Small intestine (tissue), 7 donors: Measurements from ENCODE around the gene VSIR. TPM values are rescaled to one million over a fixed set of nuclear protein-coding genes. Genes with fewer than 3 reads are reported as not detected.

Experiments
- DNase-seq, 2 donors: peaks; one replicate each; pipeline versions ENCODE4 v3.0.0 to v3.0.0-alpha.2; 2013
- FAIRE-seq: peaks from 2 replicates; lab custom pipeline; 2012; peaks lifted over from hg19 to GRCh38; lab: Jason Lieb, UNC
- H3K27ac ChIP-seq, 3 donors: one replicate each; pipeline ENCODE4 v1.5.1; 2013; ENCODE audit warnings: low read length in 2 of 3, mild to moderate bottlenecking in 2 of 3, control low read depth in 1 of 3, inconsistent platforms in 1 of 3, low read depth in 1 of 3, moderate library complexity in 1 of 3
- H3K27me3 ChIP-seq, 3 donors: one replicate each; pipeline ENCODE4 v1.6.1; 2013; ENCODE audit warnings: low read length in 3 of 3, inconsistent platforms in 1 of 3; ENCODE audit not compliant: control insufficient read depth in 3 of 3, insufficient read depth in 3 of 3
- H3K36me3 ChIP-seq, 3 donors: one replicate each; pipeline ENCODE4 v1.6.1; 2013; ENCODE audit warnings: low read length in 3 of 3, inconsistent platforms in 1 of 3, low read depth in 1 of 3, mild to moderate bottlenecking in 1 of 3, moderate library complexity in 1 of 3; ENCODE audit not compliant: control insufficient read depth in 3 of 3, insufficient read depth in 2 of 3
- H3K4me1 ChIP-seq, 3 donors: one replicate each; pipeline ENCODE4 v1.6.1; 2013; ENCODE audit warnings: low read length in 2 of 3, inconsistent platforms in 1 of 3, low read depth in 1 of 3, mild to moderate bottlenecking in 1 of 3, moderate library complexity in 1 of 3; ENCODE audit not compliant: control insufficient read depth in 3 of 3, insufficient read depth in 2 of 3
- H3K4me3 ChIP-seq, 3 donors: one replicate each; pipeline ENCODE4 v1.5.1; 2013; ENCODE audit warnings: low read length in 3 of 3, control low read depth in 1 of 3, inconsistent platforms in 1 of 3, low read depth in 1 of 3, mild to moderate bottlenecking in 1 of 3, moderate library complexity in 1 of 3
- H3K9me3 ChIP-seq, 2 donors: one replicate each; pipeline ENCODE4 v1.6.1; 2013; ENCODE audit warnings: low read depth in 1 of 2, low read length in 1 of 2; ENCODE audit not compliant: control insufficient read depth in 2 of 2, insufficient read depth in 1 of 2
- WGBS, 3 donors: extraction: QIAGEN DNeasy Blood & Tissue Kit; methylation state at CpG; one replicate each; pipeline ENCODE4 v1.1.7; 2013; 5-methylcytosine and 5-hydroxymethylcytosine counted together
- polyA plus RNA-seq, 4 donors: library from polyadenylated mRNA; stranded (reverse) in 3 of 4; unstranded in 1 of 4; fragments of 200-250 nt in 3 of 4; fragments of 120-200 nt in 1 of 4; gene quantifications; one replicate each; pipeline versions ENCODE4 v1.2.1 to v1.2.3, GENCODE V29; 2013
- donor health status: healthy with polysubstance abuse.
- donor health status: control.
- donor health status: control.
- donor health status: Bipolar disorder and iron deficiency.
- donor health status: healthy.

Gene VSIR
- polyA plus RNA-seq, 4 donors, result 26.6 to 58.9 (median 52.1) TPM

GRCh38 chr10:71723311-71723710 is 50.0 kb downstream of the VSIR start:
- 90 to 95% (median 91%) methylated on average over 11 of the region's 11 CpGs for WGBS, 3 donors
- Histone ChIP-seq H3K4me1 (peaks cover 0 to 28% (median 18%) of the 10 kb centered on the region in 3 donors), H3K4me3 (no peak overlapping the region), H3K27ac (no peak overlapping the region), H3K27me3 (no peaks in the 10 kb centered on the region), H3K9me3 (peaks cover 0 to 4% of the 10 kb centered on the region in 2 donors), H3K36me3 (peaks cover 0 to 3% (median 0%) of the 10 kb centered on the region in 3 donors)
- FAIRE-seq (no peak), DNase-seq (no peak)

GRCh38 chr10:71722849-71723248 is 50.5 kb downstream of the VSIR start:
- peaks cover 0 to 24% (median 15%) of the 10 kb centered on the region in 3 donors for H3K4me1 ChIP-seq
- H3K27me3 ChIP-seq, result no peaks in the 10 kb centered on the region
- DNase-seq (no peak), FAIRE-seq (no peak)
- no peak overlapping the region for H3K4me3 ChIP-seq
- no peak overlapping the region for H3K27ac ChIP-seq
- H3K36me3 ChIP-seq, result peaks cover 0 to 3% (median 0%) of the 10 kb centered on the region in 3 donors
- peaks cover 0 to 4% of the 10 kb centered on the region in 2 donors for H3K9me3 ChIP-seq
- 75 to 97% (median 83%) methylated on average over 1 of the region's 1 CpG for WGBS, 3 donors

GRCh38 chr10:71721313-71721712 is 52.0 kb downstream of the VSIR start:
- Histone ChIP-seq H3K4me3 (no peak overlapping the region), H3K27me3 (no peaks in the 10 kb centered on the region), H3K27ac (no peak overlapping the region), H3K4me1 (peaks cover 0 to 8% (median 4%) of the 10 kb centered on the region in 3 donors), H3K36me3 (no peaks in the 10 kb centered on the region), H3K9me3 (peaks cover 0 to 4% of the 10 kb centered on the region in 2 donors)
- DNase-seq, result no peak
- FAIRE-seq, result no peak
- 94 to 96% (median 94%) methylated on average over 6 of the region's 6 CpGs for WGBS, 3 donors

GRCh38 chr10:71720288-71720687 is 53.0 kb downstream of the VSIR start:
- Histone ChIP-seq H3K9me3 (peaks cover 0 to 4% of the 10 kb centered on the region in 2 donors), H3K4me1 (no peaks in the 10 kb centered on the region), H3K27ac (no peak overlapping the region), H3K27me3 (no peaks in the 10 kb centered on the region), H3K4me3 (no peak overlapping the region), H3K36me3 (no peaks in the 10 kb centered on the region)
- WGBS, 3 donors, result 69 to 86% (median 81%) methylated on average over 4 of the region's 4 CpGs
- no peak for DNase-seq
- FAIRE-seq, result no peak

DNA sequence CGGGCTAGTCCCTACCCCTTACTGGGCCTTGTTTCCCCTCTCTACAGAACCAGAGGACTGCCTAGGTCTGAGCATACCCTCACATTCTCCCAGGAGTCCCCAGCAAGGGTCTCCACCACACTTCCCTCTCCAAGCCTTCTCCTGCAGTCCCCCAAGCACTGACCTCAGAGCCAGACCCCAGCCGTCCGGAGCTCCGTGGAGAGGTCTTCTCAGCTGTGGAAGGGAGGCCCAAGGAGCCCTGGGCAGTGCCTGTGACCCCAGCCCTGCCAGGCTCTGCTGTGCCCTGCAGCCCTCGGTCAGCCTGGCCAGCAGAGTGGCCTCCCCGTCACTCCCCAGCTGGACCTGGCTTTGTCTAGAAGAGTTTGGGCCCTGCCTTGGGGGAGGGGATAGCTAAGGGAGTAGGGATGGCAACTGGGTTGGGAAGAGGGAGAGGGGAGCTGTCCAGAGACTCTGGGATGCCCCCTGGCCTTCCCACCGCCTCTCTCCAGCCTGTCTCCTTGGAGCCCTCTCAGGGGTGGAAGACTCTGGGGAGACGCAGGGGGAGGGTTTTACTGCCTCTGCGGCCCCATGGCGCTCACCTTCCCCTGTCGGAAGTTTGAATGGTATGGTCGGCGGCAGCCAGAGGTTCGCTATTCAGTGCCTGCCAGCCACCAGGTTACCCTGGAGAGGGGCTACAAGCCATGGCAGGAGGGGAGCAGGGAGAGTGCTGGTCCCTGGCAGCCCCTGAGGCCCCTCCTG is 53.7 kb downstream of the VSIR start, which contains the start of gene C10orf105:
Gene C10orf105, minus strand, starts transcription at position 315 of the 738 bp plus-strand sequence. CDS start 3,441 bp downstream, outside the sequence.
- 88 to 93% (median 89%) methylated on average over 8 to 14 of the region's 14 CpGs for WGBS, 3 donors
- H3K9me3 ChIP-seq, result peaks cover 0 to 4% of the 10 kb centered on the region in 2 donors
- peaks cover 0 to 1% (median 0%) of the 10 kb centered on the region in 3 donors for H3K4me1 ChIP-seq
- FAIRE-seq (no peak), DNase-seq (no peak)
- H3K4me3 ChIP-seq, result no peak within 1 kb of the TSS
- H3K36me3 ChIP-seq, result no peaks in the 10 kb centered on the region
- no peak within 1 kb of the TSS for H3K27ac ChIP-seq
- H3K27me3 ChIP-seq, result no peaks in the 10 kb centered on the region

GRCh38 chr10:71719042-71719441 is 54.3 kb downstream of the VSIR start:
- no peak for DNase-seq
- H3K36me3 ChIP-seq, result no peaks in the 10 kb centered on the region
- H3K27ac ChIP-seq, result no peak overlapping the region
- no peaks in the 10 kb centered on the region for H3K27me3 ChIP-seq
- no peak for FAIRE-seq
- peaks cover 0 to 7% (median 4%) of the 10 kb centered on the region in 3 donors for H3K4me1 ChIP-seq
- no peak overlapping the region for H3K4me3 ChIP-seq
- H3K9me3 ChIP-seq, result peaks cover 0 to 4% of the 10 kb centered on the region in 2 donors
- WGBS, 3 donors, result 63 to 74% (median 73%) methylated on average over 7 of the region's 7 CpGs

- 81 to 90% (median 89%) methylated on average over 10 of the region's 10 CpGs for WGBS, 3 donors
- no peak for FAIRE-seq
- DNase-seq, result no peak
Measured at GRCh38 chr10:71718165-71718698, 55.1 kb downstream of the VSIR start.

DNA sequence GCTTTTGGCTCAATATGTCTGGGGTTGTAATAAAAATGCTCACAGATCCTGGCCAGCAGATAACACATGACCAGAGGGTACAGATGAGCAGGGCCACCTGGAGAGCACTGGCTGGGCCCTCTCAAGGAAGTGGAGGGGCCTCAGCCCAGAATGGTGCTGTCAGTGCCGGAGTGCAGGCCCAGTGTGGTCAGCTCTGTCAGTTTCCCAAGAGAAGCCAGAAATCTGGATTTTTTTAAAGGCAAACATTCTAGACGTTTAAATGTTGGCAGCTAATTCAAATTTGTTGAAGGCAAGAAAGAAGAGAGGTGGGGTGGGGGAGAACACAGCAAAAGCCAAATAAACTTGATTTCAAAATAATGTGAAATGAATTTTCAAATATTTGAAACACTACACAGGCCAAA is 55.8 kb downstream of the VSIR start:
- no peak overlapping the region for H3K27ac ChIP-seq
- H3K36me3 ChIP-seq, result no peaks in the 10 kb centered on the region
- DNase-seq (no peak), FAIRE-seq (no peak)
- no peaks in the 10 kb centered on the region for H3K27me3 ChIP-seq
- 54 to 82% (median 74%) methylated on average over 2 of the region's 2 CpGs for WGBS, 3 donors
- peaks cover 0 to 1% of the 10 kb centered on the region in 2 donors for H3K9me3 ChIP-seq
- H3K4me3 ChIP-seq, result no peak overlapping the region
- peaks cover 0 to 21% (median 8%) of the 10 kb centered on the region in 3 donors for H3K4me1 ChIP-seq

More at GRCh38 chr10:71718165-71718698, 55.1 kb downstream of the VSIR start:
- H3K36me3 ChIP-seq, result no peaks in the 10 kb centered on the region
- H3K27me3 ChIP-seq, result no peaks in the 10 kb centered on the region
- H3K4me3 ChIP-seq, result no peak overlapping the region
- H3K4me1 ChIP-seq, result peaks cover 0 to 15% (median 8%) of the 10 kb centered on the region in 3 donors
- H3K27ac ChIP-seq, result no peak overlapping the region
- H3K9me3 ChIP-seq, result peaks cover 0 to 4% of the 10 kb centered on the region in 2 donors
